Measurements from ENCODE around the gene PPIG. TPM values are rescaled to one million over a fixed set of nuclear protein-coding genes. Genes with fewer than 3 reads are reported as not detected.
"Not testable (repeated sequence)": the region's sequence is repeated elsewhere in the genome, so short reads cannot be mapped to it uniquely, and the experiment has no call there.

The PPIG gene
- total RNA-seq, 1 donor from 2014 or later = 69.8 TPM

DNA sequence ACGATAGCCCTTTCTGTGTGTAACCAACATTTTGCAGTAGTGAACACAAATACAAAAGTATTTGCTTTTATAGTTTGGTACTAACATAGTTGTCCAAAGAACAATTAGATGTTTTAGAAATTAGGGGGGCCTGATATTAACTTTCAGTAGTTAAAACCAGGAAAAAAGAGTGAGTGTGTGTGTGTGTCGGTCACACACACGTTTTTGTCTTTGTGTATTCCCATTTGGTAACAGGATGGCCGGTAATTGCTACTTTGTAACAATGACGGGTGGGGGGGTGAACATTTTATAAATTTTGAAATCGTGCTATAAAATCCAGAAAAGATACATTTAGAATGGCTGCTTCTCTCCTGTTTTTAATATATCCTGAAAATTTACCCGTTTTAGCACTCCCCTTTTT lies 1.5 kb downstream of the PPIG start:
- ATAC-seq (ENCODE audit: low read depth) (no peak), DNase-seq (no peak)
- TF ChIP-seq, protein P1, sequence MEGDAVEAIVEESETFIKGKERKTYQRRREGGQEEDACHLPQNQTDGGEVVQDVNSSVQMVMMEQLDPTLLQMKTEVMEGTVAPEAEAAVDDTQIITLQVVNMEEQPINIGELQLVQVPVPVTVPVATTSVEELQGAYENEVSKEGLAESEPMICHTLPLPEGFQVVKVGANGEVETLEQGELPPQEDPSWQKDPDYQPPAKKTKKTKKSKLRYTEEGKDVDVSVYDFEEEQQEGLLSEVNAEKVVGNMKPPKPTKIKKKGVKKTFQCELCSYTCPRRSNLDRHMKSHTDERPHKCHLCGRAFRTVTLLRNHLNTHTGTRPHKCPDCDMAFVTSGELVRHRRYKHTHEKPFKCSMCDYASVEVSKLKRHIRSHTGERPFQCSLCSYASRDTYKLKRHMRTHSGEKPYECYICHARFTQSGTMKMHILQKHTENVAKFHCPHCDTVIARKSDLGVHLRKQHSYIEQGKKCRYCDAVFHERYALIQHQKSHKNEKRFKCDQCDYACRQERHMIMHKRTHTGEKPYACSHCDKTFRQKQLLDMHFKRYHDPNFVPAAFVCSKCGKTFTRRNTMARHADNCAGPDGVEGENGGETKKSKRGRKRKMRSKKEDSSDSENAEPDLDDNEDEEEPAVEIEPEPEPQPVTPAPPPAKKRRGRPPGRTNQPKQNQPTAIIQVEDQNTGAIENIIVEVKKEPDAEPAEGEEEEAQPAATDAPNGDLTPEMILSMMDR (IDR thresholded peaks at IDR 0.05) = no peak
- ChIA-PET POLR2A (interaction anchor here (2.4 to 2.5 kb wide), 2 partner anchors 13 to 213 kb away, joined by 14 to 29 read pairs; partner anchors contain the start of genes FASTKD1 and SSB), CTCF (no interaction called here)
- Mint-ChIP-seq H3K27me3 (no peaks in the 10 kb centered on the region), H3K36me3 (ENCODE audit: low read depth) (peaks cover 35% of the 10 kb centered on the region), H3K27ac (peak overlapping the region; percentile 99), H3K4me1 (peaks cover 49% of the 10 kb centered on the region), H3K9me3 (no peaks in the 10 kb centered on the region), H3K4me3 (peak overlapping the region; percentile 99)
- intact Hi-C loops (cut with micrococcal nuclease) = loop anchor here (10.0 kb wide), 1 partner anchor 1339 kb away; the partner anchor contains the start of gene GORASP2

DNA sequence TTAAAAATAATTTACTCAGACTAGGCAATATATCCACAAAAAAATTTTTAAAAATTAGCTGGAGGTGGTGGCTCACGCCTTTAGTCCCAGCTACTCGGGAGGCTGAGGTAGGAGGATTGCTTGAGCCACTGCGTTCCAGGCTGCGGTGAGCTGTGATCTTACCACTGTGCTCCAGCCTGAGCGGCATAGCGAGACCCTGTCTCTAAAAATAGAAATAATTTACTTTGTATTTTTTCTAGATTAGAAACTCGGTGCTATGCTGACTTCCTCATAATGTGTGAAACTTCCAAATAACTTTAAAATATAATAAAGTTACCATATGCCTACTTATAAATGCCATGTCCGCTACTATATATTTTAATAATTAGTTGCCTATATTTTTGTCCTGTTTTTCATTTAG lies 6.7 kb downstream of the PPIG start:
- Mint-ChIP-seq H3K4me1 (peaks cover 38% of the 10 kb centered on the region), H3K9me3 (no peaks in the 10 kb centered on the region), H3K4me3 (no peak overlapping the region), H3K27ac (no peak overlapping the region), H3K27me3 (no peaks in the 10 kb centered on the region), H3K36me3 (ENCODE audit: low read depth) (peaks cover 29% of the 10 kb centered on the region)
- ChIA-PET POLR2A (no interaction called here), CTCF (no interaction called here)
- intact Hi-C loops (cut with micrococcal nuclease) = no loop called here
- ATAC-seq (ENCODE audit: low read depth) (peak; percentile 37), DNase-seq (no peak)
- TF ChIP-seq, protein P1 (IDR thresholded peaks at IDR 0.05) = no peak

DNA sequence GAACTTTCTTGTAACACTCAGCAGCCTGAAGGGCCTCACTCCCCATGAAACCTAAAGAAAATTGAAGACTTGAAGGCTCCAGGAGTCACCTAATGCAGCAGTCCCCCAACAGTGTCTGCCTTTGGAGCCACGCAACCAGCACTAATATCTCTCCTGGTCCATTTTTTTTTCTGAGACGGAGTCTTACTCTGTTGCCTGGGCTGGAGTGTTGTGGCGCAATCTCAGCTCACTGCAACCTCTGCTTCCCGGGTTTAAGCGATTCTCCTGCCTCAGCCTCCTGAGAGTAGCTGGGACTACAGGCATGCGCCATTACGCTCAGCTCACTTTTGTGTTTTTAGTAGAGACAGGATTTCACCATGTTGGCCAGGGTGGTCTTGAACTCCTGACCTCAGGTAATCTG lies 12.4 kb downstream of the PPIG start:
- H3K4me3 Mint-ChIP-seq; H3K27me3 Mint-ChIP-seq; H3K9me3 Mint-ChIP-seq; intact Hi-C loops (cut with micrococcal nuclease); ATAC-seq (ENCODE audit: low read depth); CTCF ChIA-PET; H3K27ac Mint-ChIP-seq; DNase-seq: not testable (repeated sequence)
- peaks cover 17% of the 10 kb centered on the region for H3K36me3 Mint-ChIP-seq (ENCODE audit: low read depth)
- peaks cover 18% of the 10 kb centered on the region for H3K4me1 Mint-ChIP-seq
- POLR2A ChIA-PET = interaction anchor here (1.3 kb wide), 1 partner anchor 12 kb away, joined by 3 read pairs; no protein-coding TSS in a partner anchor

DNA sequence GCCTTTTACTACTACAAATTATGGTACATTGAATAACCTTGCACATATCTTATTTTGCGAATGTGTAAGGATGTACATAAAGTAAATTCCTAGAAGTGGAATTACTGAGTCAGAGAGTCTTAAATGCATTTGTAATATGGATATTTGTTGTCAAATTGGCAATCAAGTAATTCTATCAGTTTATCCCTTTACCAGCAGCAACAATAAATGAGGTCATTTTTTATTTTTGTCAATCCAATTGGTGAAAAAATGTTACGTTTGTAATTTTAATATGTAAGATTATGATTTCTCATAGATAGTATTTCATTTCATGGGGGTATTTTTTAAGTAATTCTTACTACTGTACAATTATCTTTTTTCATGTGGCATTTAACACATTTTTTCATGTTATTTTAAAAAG lies 14.8 kb downstream of the PPIG start:
- H3K27ac Mint-ChIP-seq = no peak overlapping the region
- H3K9me3 Mint-ChIP-seq = no peaks in the 10 kb centered on the region
- peaks cover 22% of the 10 kb centered on the region for H3K36me3 Mint-ChIP-seq (ENCODE audit: low read depth)
- ChIA-PET CTCF (no interaction called here), POLR2A (no interaction called here)
- intact Hi-C loops (cut with micrococcal nuclease) = no loop called here
- no peaks in the 10 kb centered on the region for H3K27me3 Mint-ChIP-seq
- ATAC-seq (ENCODE audit: low read depth) = no peak
- TF ChIP-seq, protein P1 (IDR thresholded peaks at IDR 0.05) = no peak
- H3K4me3 Mint-ChIP-seq = no peak overlapping the region
- peaks cover 20% of the 10 kb centered on the region for H3K4me1 Mint-ChIP-seq
- DNase-seq = no peak

DNA sequence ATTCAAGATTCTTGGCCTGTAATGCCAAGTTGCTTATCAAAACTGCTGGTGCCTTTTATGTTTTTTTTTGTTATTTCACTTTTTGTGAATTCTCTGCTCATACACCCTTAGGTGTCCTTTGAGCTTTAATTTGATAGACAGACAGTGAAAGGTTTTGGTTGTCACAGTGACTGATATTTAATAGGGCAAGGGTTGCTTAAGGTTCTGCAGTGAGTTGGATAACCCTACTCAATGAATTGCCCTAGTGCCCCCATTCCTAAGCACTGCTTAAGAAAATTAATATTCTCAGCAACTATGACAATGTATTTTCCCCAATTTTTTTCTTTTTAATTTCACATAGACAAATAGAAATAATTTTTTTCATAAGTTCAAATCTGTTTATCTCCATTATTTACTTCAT lies 15.4 kb downstream of the PPIG start:
- H3K4me3 Mint-ChIP-seq = no peak overlapping the region
- peaks cover 20% of the 10 kb centered on the region for H3K4me1 Mint-ChIP-seq
- H3K36me3 Mint-ChIP-seq (ENCODE audit: low read depth) = peaks cover 27% of the 10 kb centered on the region
- H3K9me3 Mint-ChIP-seq = no peaks in the 10 kb centered on the region
- DNase-seq (no peak), ATAC-seq (ENCODE audit: low read depth) (no peak)
- TF ChIP-seq, protein P1 (IDR thresholded peaks at IDR 0.05) = no peak
- no peak overlapping the region for H3K27ac Mint-ChIP-seq
- ChIA-PET CTCF (no interaction called here), POLR2A (no interaction called here)
- H3K27me3 Mint-ChIP-seq = no peaks in the 10 kb centered on the region
- intact Hi-C loops (cut with micrococcal nuclease) = no loop called here

DNA sequence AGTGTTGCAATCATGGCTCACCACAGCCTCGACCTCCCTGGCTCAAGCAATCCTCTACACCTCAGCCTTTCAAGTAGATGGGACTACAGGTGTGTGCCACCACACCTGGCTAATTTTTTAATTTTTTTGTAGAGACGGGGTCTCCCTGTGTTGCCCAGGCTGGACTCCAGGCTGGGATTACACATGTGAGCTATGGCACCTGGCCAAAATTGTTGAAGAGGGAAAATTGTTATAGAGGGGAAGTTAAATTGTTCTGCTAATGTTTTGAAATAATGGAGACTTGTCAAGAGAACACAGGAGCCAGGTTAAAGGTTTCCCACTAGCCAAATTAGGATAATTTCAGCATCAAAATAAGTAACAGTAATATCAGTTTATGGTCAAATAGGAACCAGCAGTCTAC lies 25.1 kb downstream of the PPIG start:
- ChIA-PET CTCF (no interaction called here), POLR2A (no interaction called here)
- DNase-seq = no peak
- Mint-ChIP-seq H3K27me3 (no peaks in the 10 kb centered on the region), H3K4me3 (no peak overlapping the region), H3K36me3 (ENCODE audit: low read depth) (peaks cover 77% of the 10 kb centered on the region), H3K4me1 (no peaks in the 10 kb centered on the region), H3K27ac (no peak overlapping the region), H3K9me3 (no peaks in the 10 kb centered on the region)
- TF ChIP-seq, protein P1 (IDR thresholded peaks at IDR 0.05) = no peak
- intact Hi-C loops (cut with micrococcal nuclease) = no loop called here
- no peak for ATAC-seq (ENCODE audit: low read depth)

All from activated B cell treated with CpG ODN at 0.5 μM for 24 hours (primary cell).